ELR (cell line): ENCODE results near the gene ANKRD31.
"Not testable (repeated sequence)": the region's sequence is repeated elsewhere in the genome, so short reads cannot be mapped to it uniquely, and the experiment has no call there.

Experiments
- DNase-seq: peaks from one replicate; pipeline ENCODE4 v3.0.0-alpha.2; 2015; ENCODE audit warnings: low read depth

ANKRD31 gene

GRCh38 chr5:75220787-75221186, 15.9 kb downstream of the ANKRD31 start:
- not testable (repeated sequence) for DNase-seq

- no peak for DNase-seq
Observed at GRCh38 chr5:75214928-75215327, 21.8 kb downstream of the ANKRD31 start.

GRCh38 chr5:75214409-75214808, 22.3 kb downstream of the ANKRD31 start:
- no peak for DNase-seq

DNA sequence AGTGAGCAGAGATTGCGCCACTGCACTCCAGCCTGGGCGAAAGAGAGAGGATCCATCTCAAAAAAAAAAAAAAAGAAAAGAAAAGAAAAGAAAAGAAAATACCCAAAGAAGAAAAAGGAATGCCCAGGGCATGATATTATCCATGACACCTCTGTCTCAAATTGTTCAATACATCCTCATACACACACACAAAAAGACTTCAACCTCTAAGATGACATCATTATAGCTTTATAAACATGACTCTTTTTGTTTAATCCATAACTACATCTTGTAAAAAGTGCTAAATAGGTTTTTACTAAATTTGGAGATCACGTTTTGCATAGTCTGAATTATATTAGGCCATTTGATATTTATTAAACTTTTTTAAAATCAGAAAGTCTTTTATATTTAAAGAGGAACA, 33.1 kb downstream of the ANKRD31 start:
- DNase-seq: no peak

GRCh38 chr5:75202935-75203334, 33.7 kb downstream of the ANKRD31 start:
- no peak for DNase-seq

- DNase-seq: no peak
Observed at GRCh38 chr5:75200776-75201175, 35.9 kb downstream of the ANKRD31 start.

DNA sequence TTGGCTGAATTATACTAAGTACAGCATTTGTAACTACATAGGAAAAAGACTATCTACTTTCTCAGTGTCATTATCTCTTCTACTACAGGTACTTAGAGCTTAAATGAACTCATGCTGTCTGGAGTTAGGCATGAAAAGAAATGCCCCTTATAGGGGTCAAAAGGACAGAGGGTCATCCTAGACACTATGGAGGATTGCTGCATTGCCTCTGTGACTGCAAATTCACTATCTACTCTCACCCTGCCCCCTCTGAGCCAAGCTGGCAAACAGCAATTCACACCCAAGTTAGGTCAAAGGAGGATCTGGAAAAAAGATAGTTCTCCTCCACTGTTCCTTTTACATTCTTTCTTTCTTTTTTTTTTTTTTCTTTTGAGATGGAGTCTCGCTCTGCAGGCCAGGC, 36.7 kb downstream of the ANKRD31 start:
- DNase-seq: no peak

DNA sequence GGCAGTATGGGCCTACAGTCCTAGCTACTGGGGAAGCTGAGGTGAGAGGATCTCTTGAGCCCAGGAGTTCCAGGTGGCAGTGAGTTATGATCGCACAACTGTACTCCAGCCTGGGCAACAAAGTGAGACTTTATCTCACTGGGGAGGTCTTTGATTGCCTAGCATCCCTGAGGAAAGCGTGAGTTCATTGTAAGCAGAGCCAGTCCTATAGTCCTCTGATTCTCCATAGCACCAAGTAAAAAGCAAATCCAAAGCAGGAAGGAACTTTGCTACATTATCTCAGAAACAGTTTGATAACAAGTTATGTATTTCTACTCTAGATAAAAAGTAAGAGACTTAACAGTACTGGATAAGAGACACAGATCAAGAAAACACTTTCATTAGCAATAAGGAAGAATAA, 37.6 kb downstream of the ANKRD31 start:
- no peak for DNase-seq

DNA sequence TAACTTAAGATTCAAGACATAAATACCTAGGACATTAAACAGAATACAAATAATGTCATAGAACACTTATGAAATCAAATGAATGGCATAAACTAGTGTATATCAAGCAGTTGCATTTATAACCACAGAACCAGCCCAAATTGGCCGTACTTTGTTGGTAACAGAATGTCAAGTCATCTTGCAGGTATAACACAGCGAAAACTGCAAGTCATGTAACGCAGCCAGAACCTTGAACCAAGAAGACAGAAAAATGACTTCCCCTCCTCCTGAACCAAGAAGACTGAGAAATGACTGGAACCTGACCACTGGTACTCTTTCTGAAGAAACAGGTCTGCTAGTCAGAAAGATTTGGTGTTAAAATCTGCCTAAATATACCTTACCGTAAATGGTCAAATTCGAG, 38.9 kb downstream of the ANKRD31 start:
- DNase-seq: no peak

GRCh38 chr5:75192804-75193203, 43.9 kb downstream of the ANKRD31 start:
- DNase-seq: no peak

- no peak for DNase-seq
Observed at GRCh38 chr5:75192264-75192663, 44.4 kb downstream of the ANKRD31 start.

DNA sequence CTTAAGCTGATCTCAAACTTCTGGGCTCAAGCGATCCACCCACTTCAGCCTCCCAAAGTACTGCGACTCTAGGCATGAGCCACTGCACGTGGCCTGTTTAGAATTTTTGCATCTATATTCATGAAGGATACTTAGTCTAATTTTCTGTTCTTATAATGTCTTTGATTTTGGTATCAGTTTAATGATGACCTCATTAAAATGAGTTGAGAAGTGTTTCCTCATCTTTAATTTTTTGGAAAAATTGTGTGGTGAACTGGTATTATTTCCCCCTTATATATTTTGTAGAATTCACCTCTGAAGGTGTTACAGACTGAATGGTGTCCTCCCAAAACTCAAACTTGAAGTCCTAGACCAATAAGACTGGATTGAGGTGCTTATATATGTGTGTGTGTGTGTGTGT, 46.5 kb downstream of the ANKRD31 start:
- no peak for DNase-seq

DNA sequence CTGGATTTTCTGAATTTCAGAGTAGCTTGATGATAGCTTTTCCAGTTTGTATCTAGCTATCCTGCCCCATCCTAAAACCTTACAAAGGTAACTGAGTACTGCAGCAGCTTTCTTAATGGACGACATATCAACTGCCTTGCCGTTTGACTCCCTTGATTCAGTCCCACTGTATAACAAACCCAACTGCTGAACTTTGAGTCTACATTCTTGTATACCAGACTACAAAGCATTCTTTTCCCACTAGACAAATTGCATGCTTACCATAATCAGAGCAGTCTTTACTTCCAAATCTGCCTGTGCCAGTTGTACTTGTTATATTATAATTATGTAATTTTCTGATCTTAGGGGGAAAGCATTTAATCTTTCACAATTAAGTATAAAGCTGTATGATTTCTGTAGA, 47.3 kb downstream of the ANKRD31 start:
- DNase-seq: no peak

GRCh38 chr5:75185763-75186162, 50.9 kb downstream of the ANKRD31 start:
- no peak for DNase-seq

DNA sequence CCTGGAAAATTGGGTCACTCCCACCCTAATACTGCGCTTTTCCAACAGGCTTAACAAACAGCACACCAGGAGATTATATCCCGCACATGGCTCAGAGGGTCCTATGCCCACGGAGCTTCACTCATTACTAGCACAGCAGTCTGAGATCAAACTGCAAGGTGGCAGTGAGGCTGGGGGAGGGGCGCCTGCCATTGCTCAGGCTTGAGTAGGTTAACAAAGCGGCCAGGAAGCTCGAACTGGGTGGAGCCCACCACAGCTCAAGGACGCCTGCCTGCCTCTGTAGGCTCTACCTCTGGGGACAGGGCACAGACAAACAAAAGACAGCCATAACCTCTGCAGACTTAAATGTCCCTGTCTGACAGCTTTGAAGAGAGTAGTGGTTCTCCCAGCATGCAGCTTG, 60.7 kb downstream of the ANKRD31 start:
- not testable (repeated sequence) for DNase-seq

GRCh38 chr5:75174872-75175271, 61.8 kb downstream of the ANKRD31 start:
- not testable (repeated sequence) for DNase-seq

DNA sequence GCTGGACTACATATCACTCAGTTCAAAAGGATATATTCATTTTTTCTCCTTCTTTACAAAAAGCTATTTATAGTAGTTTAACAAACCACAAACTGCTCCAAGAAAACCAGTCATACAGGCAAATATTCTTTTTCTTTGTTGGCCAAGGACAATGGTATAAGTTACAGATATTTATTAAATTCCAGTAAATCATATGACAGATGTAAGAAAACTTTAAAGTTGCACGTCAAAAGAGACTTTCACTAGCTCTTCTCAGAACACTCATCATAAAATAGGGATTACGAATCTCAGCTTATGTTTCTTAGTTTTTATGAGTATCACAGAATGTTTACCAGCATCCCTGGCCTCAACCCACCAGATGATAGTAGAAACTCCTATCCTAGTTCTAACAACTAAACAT, 67.2 kb downstream of the ANKRD31 start:
- no peak for DNase-seq

- DNase-seq: no peak
Observed at GRCh38 chr5:75168026-75168735, 68.5 kb downstream of the ANKRD31 start.

DNA sequence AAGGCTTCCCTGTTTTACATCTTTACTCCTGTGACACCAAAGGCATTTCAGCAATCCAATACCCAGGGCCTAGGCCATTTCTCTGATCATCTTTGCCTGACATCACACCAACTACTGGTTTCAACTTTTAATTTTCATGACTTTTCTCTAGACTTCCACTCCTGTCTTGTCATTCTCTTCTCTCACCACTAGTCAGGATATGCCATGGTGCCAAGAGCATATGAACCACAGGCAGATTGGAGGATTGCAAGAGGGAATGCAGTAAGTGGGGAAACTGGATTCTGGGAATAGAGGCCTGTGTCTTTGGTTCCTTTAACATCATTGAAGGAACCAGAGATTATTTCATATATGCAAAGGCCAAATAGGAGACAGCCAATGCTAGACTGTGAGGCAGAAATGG, 69.3 kb downstream of the ANKRD31 start:
- peak; percentile 47 for DNase-seq

- DNase-seq: not testable (repeated sequence)
Observed at GRCh38 chr5:75161508-75161907, 75.2 kb downstream of the ANKRD31 start.

DNA sequence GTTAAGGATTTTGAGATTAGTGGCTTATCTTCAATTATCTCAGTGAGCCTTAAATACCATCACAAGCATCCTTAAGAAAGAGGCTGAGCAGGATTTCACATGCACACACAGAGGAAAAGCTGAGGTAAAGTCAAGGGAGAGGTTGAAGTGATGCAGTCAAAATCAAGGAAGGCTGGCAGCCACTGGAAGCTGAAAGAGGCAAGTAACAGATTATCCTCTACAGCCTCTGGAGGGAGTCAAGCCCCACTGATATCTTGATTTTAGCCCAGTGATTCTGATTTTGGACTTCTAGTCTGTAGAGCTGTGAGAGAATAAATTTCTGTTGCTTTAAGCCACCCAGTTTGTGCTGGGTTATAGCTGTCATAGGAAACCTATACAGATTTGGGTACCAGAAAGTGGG, 80.1 kb downstream of the ANKRD31 start:
- DNase-seq: peak; percentile 25

DNA sequence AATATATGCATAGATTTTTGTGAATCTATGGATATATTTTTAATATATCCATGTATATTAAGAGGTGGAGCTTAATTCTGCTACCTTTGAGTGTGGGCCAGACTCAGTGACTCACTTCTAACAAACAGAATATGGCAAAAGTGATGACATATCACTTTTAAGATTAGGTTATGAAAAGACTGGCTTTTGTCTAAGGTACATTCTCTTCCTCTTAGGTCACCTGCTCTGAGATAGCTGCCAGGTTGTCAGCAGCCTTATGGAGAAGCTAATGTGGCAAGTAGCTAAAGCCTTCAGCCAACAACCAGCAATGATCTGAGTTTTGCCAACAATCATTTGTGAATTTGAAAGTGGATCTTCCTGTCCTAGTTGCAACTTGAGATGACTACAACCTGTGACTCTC, 83.8 kb downstream of the ANKRD31 start:
- DNase-seq: peak; percentile 1

GRCh38 chr5:75148051-75148450, 88.6 kb downstream of the ANKRD31 start:
- no peak for DNase-seq

- no peak for DNase-seq
Observed at GRCh38 chr5:75142566-75143136, 94.0 kb downstream of the ANKRD31 start.
